SK-N-SH treated with all-trans-retinoic acid at 6 μM for 48 hours (cell line): Measurements from ENCODE around the gene CLK3.

Source experiments
- ARNTL ChIP-seq: fragments of 450-650 bp; formaldehyde crosslinking; IDR thresholded peaks from 2 replicates; pipeline ENCODE4 v1.5.0; 2020; ENCODE audit warnings: low read depth, mild to moderate bottlenecking, moderate library complexity, borderline replicate concordance
- POU6F1 ChIP-seq: fragments of 250-450 bp; sonication (Bioruptor Pico); IDR thresholded peaks from 2 replicates; pipeline ENCODE4 v1.8.0; 2021; ENCODE audit warnings: low read depth, mild to moderate bottlenecking, moderate library complexity, borderline replicate concordance
- PPARA ChIP-seq: fragments of 250-450 bp; sonication (Bioruptor Pico); IDR thresholded peaks from 2 replicates; pipeline ENCODE4 v1.5.0; 2020; ENCODE audit warnings: mild to moderate bottlenecking, borderline replicate concordance
- TOX ChIP-seq: fragments of 250-450 bp; sonication (Bioruptor Pico); IDR thresholded peaks from 2 replicates; pipeline ENCODE4 v1.8.0; 2021; ENCODE audit warnings: mild to moderate bottlenecking, moderate library complexity, borderline replicate concordance
- ZC3H10 ChIP-seq: fragments of 250-450 bp; sonication (Bioruptor Pico); IDR thresholded peaks from 2 replicates; pipeline ENCODE4 v1.5.1; 2021; ENCODE audit warnings: mild to moderate bottlenecking, moderate library complexity
- ZFP30 ChIP-seq: fragments of 450-650 bp; formaldehyde crosslinking; IDR thresholded peaks from 2 replicates; pipeline ENCODE4 v1.5.0; 2022; ENCODE audit warnings: mild to moderate bottlenecking, moderate library complexity
- ZNF8 ChIP-seq: fragments of 450-650 bp; formaldehyde crosslinking; IDR thresholded peaks from 2 replicates; pipeline ENCODE4 v1.5.0; 2020; ENCODE audit warnings: mild to moderate bottlenecking, moderate library complexity
- TF ChIP-seq, protein P1 (sequence below): fragments of 250-450 bp; sonication (Bioruptor Pico); IDR thresholded peaks from 2 replicates; pipeline ENCODE4 v1.8.0; 2020; ENCODE audit warnings: mild to moderate bottlenecking, moderate library complexity, borderline replicate concordance

GRCh38 chr15:74568594-74568993 is 47.0 kb upstream of the CLK3 start:
- no peak for TF ChIP-seq POU6F1 (CRISPR knock-in tag)
- no peak for TF ChIP-seq ZNF8 (CRISPR knock-in tag)
- no peak for TF ChIP-seq PPARA (CRISPR knock-in tag)
- no peak for TF ChIP-seq ZC3H10 (CRISPR knock-in tag)
- TF ChIP-seq ZFP30, result no peak
- no peak for TF ChIP-seq ARNTL
- no peak for TF ChIP-seq TOX (CRISPR knock-in tag)
- TF ChIP-seq, protein P1, sequence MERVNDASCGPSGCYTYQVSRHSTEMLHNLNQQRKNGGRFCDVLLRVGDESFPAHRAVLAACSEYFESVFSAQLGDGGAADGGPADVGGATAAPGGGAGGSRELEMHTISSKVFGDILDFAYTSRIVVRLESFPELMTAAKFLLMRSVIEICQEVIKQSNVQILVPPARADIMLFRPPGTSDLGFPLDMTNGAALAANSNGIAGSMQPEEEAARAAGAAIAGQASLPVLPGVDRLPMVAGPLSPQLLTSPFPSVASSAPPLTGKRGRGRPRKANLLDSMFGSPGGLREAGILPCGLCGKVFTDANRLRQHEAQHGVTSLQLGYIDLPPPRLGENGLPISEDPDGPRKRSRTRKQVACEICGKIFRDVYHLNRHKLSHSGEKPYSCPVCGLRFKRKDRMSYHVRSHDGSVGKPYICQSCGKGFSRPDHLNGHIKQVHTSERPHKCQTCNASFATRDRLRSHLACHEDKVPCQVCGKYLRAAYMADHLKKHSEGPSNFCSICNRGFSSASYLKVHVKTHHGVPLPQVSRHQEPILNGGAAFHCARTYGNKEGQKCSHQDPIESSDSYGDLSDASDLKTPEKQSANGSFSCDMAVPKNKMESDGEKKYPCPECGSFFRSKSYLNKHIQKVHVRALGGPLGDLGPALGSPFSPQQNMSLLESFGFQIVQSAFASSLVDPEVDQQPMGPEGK (CRISPR knock-in tag), result no peak
